AG09309 (cell line): ENCODE data around the gene AGFG2.
"Not testable (repeated sequence)": the region's sequence is repeated elsewhere in the genome, so short reads cannot be mapped to it uniquely, and the experiment has no call there.

Source experiments
- DNase-seq: peaks from one replicate; pipeline ENCODE4 v3.0.0-alpha.2; 2010; ENCODE audit warnings: low read depth
- H3K4me3 ChIP-seq: 2 replicates; pipeline ENCODE4 v1.5.1; 2011; ENCODE audit warnings: mild to moderate bottlenecking, low read depth, low read length, moderate library complexity; ENCODE audit not compliant: control insufficient read depth
- TF ChIP-seq, protein P1 (sequence below): IDR thresholded peaks from 2 replicates; pipeline ENCODE4 v1.5.1; 2011; ENCODE audit warnings: mild to moderate bottlenecking, low read depth, low read length, inconsistent platforms; ENCODE audit not compliant: insufficient read depth, control insufficient read depth; ENCODE audit errors: missing control alignments

The AGFG2 gene

DNA sequence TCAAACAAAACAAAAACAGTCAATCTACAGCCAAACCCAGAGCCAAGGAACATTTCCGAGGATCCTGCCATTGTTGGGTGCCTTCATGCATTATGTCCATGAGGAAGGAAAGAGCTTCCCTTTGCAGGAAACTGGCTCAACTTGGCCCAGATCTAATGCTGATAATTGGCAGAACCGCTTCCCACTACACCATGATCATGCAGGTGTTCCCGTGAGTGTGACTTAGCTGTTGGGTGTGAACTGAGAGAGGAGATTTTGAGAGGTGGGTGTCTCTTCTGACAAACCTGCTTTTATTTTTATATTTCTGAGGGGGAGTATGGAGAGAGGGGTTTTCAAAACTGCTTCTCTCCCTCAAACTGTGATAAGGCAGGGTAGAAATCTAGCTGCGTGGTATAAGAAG lies 20.1 kb downstream of the AGFG2 start:
- TF ChIP-seq, protein P1, sequence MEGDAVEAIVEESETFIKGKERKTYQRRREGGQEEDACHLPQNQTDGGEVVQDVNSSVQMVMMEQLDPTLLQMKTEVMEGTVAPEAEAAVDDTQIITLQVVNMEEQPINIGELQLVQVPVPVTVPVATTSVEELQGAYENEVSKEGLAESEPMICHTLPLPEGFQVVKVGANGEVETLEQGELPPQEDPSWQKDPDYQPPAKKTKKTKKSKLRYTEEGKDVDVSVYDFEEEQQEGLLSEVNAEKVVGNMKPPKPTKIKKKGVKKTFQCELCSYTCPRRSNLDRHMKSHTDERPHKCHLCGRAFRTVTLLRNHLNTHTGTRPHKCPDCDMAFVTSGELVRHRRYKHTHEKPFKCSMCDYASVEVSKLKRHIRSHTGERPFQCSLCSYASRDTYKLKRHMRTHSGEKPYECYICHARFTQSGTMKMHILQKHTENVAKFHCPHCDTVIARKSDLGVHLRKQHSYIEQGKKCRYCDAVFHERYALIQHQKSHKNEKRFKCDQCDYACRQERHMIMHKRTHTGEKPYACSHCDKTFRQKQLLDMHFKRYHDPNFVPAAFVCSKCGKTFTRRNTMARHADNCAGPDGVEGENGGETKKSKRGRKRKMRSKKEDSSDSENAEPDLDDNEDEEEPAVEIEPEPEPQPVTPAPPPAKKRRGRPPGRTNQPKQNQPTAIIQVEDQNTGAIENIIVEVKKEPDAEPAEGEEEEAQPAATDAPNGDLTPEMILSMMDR = no peak
- no peak overlapping the region for H3K4me3 ChIP-seq
- DNase-seq = no peak

DNA sequence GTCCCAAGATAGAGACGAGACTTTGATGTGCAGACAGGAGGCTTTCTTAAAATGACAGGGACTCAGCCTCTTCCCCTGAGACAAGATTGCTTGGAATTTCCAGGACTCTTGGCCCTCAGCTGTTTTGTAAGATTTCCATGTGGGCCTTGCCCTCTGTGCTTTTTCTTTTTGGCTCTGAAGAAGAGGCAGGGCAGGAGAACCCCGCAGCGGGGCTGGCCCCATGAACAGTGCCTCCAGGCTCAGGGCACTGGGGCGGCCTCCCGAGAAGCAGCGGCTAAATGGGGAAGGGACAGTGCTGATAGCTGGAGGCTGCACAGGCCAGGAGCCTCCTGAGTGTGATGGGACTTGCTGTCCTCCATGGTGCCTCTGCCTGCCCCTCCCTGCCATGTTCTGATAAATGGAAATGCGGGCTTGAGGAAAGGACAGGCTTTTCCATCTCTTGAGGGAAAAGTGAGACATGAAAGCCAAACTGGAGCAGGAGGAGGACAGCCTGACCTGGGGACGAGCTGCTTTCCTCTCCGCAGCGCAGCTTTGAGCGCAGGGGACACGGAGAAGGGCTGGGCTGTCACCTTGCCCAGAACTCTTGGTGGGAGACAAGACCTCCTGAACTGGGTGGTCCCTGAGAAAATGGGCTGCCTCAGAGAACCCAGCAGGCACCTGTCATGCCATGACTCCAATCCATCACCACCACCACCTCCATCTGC lies 22.6 kb downstream of the AGFG2 start:
- DNase-seq = no peak
- TF ChIP-seq, protein P1 = no peak
- no peak overlapping the region for H3K4me3 ChIP-seq

DNA sequence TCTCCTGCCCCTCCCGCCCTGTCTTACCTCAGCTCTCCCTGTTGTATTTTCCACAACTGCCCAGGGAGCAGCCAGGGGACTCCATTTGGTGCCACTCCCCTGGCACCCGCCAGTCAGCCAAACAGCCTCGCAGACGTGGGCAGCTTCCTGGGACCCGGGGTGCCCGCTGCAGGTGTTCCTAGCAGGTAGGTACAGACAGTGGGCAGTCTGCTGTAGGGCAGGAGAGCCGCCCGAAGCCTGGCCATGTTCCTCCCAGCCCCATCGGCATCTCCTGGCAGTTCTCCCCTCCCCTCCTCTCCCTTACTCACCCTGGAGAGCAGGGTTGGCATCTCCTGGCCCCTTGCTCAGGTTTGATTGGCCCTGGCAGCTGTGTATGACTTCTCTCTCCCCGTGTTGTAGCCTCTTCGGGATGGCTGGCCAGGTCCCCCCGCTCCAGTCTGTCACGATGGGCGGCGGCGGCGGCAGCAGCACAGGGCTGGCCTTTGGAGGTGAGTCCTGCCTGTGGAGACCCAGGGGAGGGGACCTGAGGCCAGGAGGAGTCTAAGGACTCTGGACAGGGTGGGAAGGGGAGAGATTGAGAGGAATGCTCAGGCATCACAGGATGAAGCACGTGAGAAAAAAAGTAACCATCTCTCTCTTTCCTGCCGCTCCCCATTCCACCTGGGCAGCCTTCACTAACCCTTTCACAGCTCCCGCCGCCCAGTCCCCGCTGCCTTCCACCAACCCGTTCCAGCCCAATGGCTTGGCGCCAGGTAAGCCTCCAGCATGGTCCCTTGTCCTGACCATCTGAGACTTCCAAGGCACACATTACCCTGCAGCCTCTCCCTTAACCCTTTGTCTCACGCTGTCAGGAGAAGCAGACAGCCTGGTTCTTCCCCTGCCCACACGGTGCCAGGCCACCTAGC lies 23.4 kb downstream of the AGFG2 start:
- TF ChIP-seq, protein P1 = no peak
- no peak for DNase-seq
- H3K4me3 ChIP-seq = no peak overlapping the region

DNA sequence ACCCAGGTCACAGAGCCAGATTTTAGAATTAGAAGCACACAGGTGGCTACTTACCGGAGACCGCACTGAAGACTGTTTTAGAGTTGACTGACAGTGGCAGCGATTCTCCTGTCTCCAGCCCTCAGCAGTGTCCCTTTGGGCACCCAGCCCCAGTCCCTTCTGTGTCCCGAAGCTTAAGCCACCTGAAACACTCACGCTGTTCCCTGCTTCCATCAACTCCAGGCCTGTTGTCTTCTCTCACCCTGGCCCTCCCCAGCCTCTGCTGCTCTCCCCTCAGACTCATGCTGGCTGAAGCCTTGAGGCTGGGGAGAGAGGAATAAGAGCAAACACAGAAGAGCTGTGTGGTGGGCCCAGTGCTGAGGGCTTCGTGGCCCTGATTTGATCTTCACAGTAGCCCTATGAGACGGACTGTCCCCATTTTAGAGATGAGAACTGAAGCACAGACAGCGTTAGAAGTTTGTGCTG lies 24.1 kb downstream of the AGFG2 start:
- DNase-seq = no peak
- TF ChIP-seq, protein P1 = no peak
- no peak overlapping the region for H3K4me3 ChIP-seq

DNA sequence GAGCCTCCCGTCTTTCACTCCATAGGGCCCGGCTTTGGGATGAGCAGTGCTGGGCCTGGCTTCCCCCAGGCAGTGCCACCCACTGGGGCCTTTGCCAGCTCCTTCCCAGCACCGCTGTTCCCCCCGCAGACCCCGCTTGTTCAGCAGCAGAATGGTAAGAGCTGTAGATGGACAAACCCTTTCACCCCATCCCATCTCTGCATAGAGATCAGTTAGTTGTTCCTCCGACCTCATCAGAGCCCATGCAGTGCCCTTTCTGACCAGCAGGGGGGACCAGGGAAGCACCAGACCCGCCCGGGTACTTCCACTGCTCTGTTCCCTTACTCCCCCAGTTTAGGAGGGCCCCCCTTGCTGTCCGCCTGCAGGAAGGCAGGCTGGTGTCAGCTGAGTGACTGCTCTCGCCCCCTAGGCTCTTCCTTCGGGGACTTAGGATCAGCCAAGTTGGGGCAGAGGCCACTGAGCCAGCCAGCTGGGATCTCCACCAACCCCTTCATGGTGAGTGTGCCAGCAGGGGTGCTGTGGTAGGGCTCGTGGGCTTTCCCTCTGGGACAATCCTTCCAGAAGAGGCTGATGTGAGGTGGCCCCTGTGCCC lies 24.9 kb downstream of the AGFG2 start:
- TF ChIP-seq, protein P1 = peak; percentile 97
- DNase-seq = peak; percentile 16
- no peak overlapping the region for H3K4me3 ChIP-seq

DNA sequence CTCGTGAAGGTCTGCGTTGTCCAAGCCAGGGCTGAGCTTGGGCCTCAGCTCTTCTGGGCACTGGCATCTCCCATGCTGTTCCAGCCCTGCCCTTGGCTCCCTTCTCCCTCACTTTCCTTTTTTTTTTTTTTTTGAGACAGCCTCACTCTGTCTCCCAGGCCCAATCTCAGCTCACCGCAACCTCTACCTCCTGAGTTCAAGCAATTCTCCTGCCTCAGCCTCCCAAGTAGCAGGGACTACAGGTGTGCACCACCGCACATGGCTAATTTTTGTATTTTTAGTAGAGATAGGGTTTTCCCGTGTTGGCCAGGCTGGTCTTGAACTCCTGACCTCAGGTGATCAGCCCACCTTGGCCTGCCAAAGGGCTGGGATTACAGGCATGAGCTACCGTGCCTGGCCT lies 25.4 kb downstream of the AGFG2 start:
- not testable (repeated sequence) for DNase-seq

More for the DNA sequence above, 25.4 kb downstream of the AGFG2 start:
- not testable (repeated sequence) for H3K4me3 ChIP-seq
